BJ (cell line): ENCODE results near the gene CDH1. TPM values are rescaled to one million over a fixed set of nuclear protein-coding genes. Genes with fewer than 3 reads are reported as not detected.

Source experiments
- CTCF ChIA-PET: fragments of 350-600 bp; formaldehyde crosslinking; extraction: SDS; loops from one replicate; lab custom pipeline; 2021; ENCODE audit warnings: antibody characterized with exemption, inconsistent platforms; lab: Yijun Ruan, JAX
- POLR2A ChIA-PET: fragments of 300-600 bp; sonication (Branson Sonifier 250); formaldehyde crosslinking; extraction: SDS; loops from one replicate; lab custom pipeline; 2021; ENCODE audit warnings: antibody characterized with exemption; lab: Charles Lee
- DNase-seq: peaks from one replicate; pipeline ENCODE4 v3.0.0-alpha.2; 2011; ENCODE audit warnings: low read depth
- H3K27me3 ChIP-seq: 2 replicates; pipeline ENCODE4 v1.6.0; 2011; ENCODE audit warnings: low read length; ENCODE audit not compliant: control insufficient read depth, insufficient read depth
- H3K36me3 ChIP-seq: 2 replicates; pipeline ENCODE4 v1.5.1; 2011; ENCODE audit warnings: low read length; ENCODE audit not compliant: control insufficient read depth, insufficient read depth
- H3K4me3 ChIP-seq: 2 replicates; pipeline ENCODE4 v1.5.1; 2011; ENCODE audit warnings: low read depth, mild to moderate bottlenecking, control low read depth, low read length
- polyA plus RNA-seq: library from polyadenylated mRNA; depleted of rRNA; stranded (reverse); fragments of >200 nt; gene quantifications from 2 replicates; pipeline ENCODE4 v1.2.3, GENCODE V29; 2011
- TF ChIP-seq, protein P1 (sequence below): IDR thresholded peaks from 2 replicates; pipeline ENCODE4 v1.5.1; 2011; ENCODE audit warnings: low read depth, mild to moderate bottlenecking, control low read depth, inconsistent platforms, low read length, moderate library complexity; ENCODE audit not compliant: insufficient read depth

CDH1 gene
- polyA plus RNA-seq, 1 experiment, result 0.26 TPM

DNA sequence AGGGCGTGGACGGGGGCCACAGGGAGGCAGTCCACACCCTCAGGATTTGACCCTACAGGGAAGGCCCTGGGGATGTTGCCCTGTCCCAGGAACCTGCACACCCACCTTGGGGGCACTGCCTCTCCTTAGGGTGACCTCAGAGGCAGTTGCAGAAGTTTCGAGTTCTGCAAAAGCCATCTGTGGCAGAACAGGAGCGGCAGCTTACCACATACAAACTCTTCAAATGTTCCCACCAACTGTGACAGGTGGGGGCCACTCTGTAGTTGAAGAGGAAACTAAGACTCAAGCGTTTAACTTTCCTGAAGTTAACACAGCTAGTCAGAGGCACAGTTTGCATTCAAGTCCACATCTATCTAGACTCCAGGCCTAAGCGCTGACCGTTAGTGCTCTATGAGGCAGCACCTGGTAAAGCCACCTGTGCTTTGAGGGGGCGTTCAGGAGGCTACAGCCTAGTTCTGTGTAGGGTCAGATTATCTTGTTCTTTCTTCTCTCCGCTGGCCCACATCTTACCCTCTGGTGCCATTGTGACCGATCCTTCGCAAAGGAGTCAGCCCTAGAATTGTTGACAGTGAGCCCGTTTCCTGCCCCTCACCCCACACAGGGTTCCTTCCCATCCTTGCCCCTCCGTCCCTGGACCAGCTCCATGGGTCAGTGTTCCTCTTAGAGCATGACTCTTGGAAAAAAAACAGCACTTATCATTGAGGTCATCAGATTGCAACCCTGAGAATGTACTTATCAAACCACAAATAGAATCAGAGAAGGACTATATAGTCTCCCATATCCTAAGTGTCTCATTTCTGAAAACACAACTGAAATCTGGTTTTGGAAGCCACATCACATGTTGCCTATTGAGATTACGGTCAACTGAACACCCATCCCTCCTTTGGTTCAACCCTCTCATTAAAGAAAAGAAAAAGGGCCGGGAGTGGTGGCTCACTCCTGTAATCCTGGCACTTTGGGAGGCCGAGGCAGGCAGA is 45.4 kb downstream of the CDH1 start:
- CTCF ChIA-PET, result interaction anchor here (0.7 to 1.1 kb wide), 2 partner anchors 9 to 18 kb away, joined by 3 read pairs; no protein-coding TSS in a partner anchor
- TF ChIP-seq, protein P1, sequence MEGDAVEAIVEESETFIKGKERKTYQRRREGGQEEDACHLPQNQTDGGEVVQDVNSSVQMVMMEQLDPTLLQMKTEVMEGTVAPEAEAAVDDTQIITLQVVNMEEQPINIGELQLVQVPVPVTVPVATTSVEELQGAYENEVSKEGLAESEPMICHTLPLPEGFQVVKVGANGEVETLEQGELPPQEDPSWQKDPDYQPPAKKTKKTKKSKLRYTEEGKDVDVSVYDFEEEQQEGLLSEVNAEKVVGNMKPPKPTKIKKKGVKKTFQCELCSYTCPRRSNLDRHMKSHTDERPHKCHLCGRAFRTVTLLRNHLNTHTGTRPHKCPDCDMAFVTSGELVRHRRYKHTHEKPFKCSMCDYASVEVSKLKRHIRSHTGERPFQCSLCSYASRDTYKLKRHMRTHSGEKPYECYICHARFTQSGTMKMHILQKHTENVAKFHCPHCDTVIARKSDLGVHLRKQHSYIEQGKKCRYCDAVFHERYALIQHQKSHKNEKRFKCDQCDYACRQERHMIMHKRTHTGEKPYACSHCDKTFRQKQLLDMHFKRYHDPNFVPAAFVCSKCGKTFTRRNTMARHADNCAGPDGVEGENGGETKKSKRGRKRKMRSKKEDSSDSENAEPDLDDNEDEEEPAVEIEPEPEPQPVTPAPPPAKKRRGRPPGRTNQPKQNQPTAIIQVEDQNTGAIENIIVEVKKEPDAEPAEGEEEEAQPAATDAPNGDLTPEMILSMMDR, result no peak
- POLR2A ChIA-PET, result no interaction called here
- Histone ChIP-seq H3K36me3 (no peaks in the 10 kb centered on the region; the same call in 1 of the 2 replicates), H3K27me3 (peaks cover 1% of the 10 kb centered on the region), H3K4me3 (no peak overlapping the region)
- no peak for DNase-seq

DNA sequence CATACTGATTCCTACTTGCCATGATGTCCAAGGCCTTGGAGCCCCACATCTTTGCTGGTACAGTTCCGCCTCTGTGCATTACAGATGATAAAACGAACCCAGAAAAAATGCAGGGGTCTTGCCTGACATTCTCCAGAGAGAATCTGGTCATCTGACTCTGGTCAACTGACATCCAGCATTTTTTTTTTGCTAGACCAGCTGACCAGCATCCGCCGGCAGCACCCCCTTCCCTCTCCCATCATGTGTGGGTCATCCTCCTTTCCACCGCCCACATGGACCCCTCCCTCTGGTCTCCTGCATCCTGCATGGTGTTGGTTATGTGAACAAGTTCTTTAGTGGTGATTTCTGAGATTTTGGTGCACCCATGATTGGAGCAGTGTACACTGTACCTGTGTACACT is 47.1 kb downstream of the CDH1 start:
- TF ChIP-seq, protein P1, result no peak
- POLR2A ChIA-PET, result no interaction called here
- CTCF ChIA-PET, result no interaction called here
- Histone ChIP-seq H3K4me3 (no peak overlapping the region), H3K36me3 (no peaks in the 10 kb centered on the region; the same call in 1 of the 2 replicates), H3K27me3 (no peaks in the 10 kb centered on the region; the same call in none of the 2 replicates)
- DNase-seq, result no peak

DNA sequence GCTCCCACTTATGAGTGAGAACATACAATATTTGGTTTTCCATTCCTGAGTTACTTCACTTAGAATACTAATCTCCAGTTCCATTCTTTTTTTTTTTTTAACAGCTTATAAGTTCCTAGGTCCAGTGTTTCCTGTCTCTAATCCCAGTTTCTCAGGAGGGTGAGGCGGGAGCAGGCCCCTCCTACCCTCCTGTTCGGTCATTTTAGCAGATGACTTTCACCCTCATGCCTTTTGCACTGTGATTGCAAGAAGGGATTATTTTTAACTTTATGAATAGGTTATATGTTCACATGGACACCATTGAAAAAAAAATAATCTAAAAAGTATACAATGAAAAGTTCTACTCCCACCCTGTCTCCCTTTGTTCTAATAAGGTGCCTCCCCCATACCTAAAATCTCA is 47.6 kb downstream of the CDH1 start:
- Histone ChIP-seq H3K36me3 (no peaks in the 10 kb centered on the region; the same call in 1 of the 2 replicates), H3K27me3 (no peaks in the 10 kb centered on the region; the same call in none of the 2 replicates), H3K4me3 (no peak overlapping the region)
- ChIA-PET POLR2A (no interaction called here), CTCF (no interaction called here)
- TF ChIP-seq, protein P1, result no peak
- no peak for DNase-seq

DNA sequence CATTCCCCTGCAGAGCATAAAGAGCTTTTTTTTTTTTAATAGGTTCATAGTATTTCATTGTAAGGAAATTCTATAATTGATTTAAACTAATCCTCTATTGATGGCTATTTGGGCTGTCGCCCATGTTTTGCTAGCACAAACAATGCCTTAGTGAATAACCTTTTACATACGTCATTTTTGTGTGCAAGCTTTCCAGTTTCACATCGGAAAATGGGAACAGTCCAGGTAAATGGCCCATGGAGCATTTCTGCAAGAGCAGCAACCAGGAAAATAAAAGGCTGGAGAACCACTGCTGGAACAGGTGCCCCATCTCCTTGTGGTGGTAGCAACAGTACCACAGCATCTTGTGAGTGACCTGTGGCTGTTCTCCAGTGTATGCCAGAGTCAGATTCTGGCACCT is 48.6 kb downstream of the CDH1 start:
- ChIA-PET CTCF (no interaction called here), POLR2A (interaction anchor here (0.6 kb wide), 1 partner anchor 9 kb away, joined by 3 read pairs; no protein-coding TSS in a partner anchor)
- TF ChIP-seq, protein P1, result no peak
- H3K36me3 ChIP-seq, result no peaks in the 10 kb centered on the region; the same call in 1 of the 2 replicates
- no peak overlapping the region for H3K4me3 ChIP-seq
- H3K27me3 ChIP-seq, result no peaks in the 10 kb centered on the region; the same call in none of the 2 replicates
- DNase-seq, result no peak
